HepG2 (cell line): Measurements from ENCODE around the gene ARPC1A. TPM values are rescaled to one million over a fixed set of nuclear protein-coding genes. Genes with fewer than 3 reads are reported as not detected.

ENCODE experiments used
- ETV5 ChIP-seq: IDR thresholded peaks from 2 replicates; pipeline ENCODE4 v1.6.1; 2018; ENCODE audit warnings: missing biosample characterization, missing genetic modification reagents, inconsistent platforms, borderline replicate concordance
- FOXK1 ChIP-seq: sonication (generic); formaldehyde crosslinking; IDR thresholded peaks from 2 replicates; pipeline ENCODE4 v1.4.0; 2020; ENCODE audit warnings: low read depth, missing genetic modification reagents, borderline replicate concordance
- GMEB1 ChIP-seq: sonication (generic); formaldehyde crosslinking; IDR thresholded peaks from 2 replicates; pipeline ENCODE4 v1.5.1; 2020; ENCODE audit warnings: missing genetic modification reagents, mild to moderate bottlenecking, borderline replicate concordance
- GZF1 ChIP-seq: sonication (generic); formaldehyde crosslinking; IDR thresholded peaks from 2 replicates; pipeline ENCODE4 v1.5.1; 2020; ENCODE audit warnings: mild to moderate bottlenecking, missing genetic modification reagents
- HOXA5 ChIP-seq: sonication (generic); formaldehyde crosslinking; IDR thresholded peaks from 2 replicates; pipeline ENCODE4 v1.4.0; 2020; ENCODE audit warnings: missing genetic modification reagents
- MAFK ChIP-seq, 2 experiments: IDR thresholded peaks in 1 of 2; conservative IDR thresholded peaks in 1 of 2; 2 replicates each; pipeline ENCODE4 v1.6.1; 2011; ENCODE audit warnings: improper control_type of control experiment in 2 of 2, low read length in 2 of 2
- MAX ChIP-seq: IDR thresholded peaks from 2 replicates; pipeline ENCODE4 v1.6.1; 2012; ENCODE audit warnings: inconsistent platforms
- NFE2 ChIP-seq: sonication (generic); formaldehyde crosslinking; IDR thresholded peaks from 2 replicates; pipeline ENCODE4 v1.4.0; 2020; ENCODE audit warnings: missing genetic modification reagents
- NR1H2 ChIP-seq: sonication (generic); formaldehyde crosslinking; IDR thresholded peaks from 2 replicates; pipeline ENCODE4 v1.8.1; 2022; ENCODE audit warnings: low read depth, missing genetic modification reagents, borderline replicate concordance
- PHF21A ChIP-seq: sonication (generic); formaldehyde crosslinking; IDR thresholded peaks from 2 replicates; pipeline ENCODE4 v1.5.0; 2020; ENCODE audit warnings: mild to moderate bottlenecking, missing genetic modification reagents
- PHF5A ChIP-seq: IDR thresholded peaks from one replicate; pipeline ENCODE4 v1.6.1; 2018; ENCODE audit warnings: low read depth, missing genetic modification reagents; ENCODE audit not compliant: unreplicated experiment
- PRDM10 ChIP-seq: sonication (generic); formaldehyde crosslinking; IDR thresholded peaks from 2 replicates; pipeline ENCODE4 v1.4.0; 2020; ENCODE audit warnings: low read depth, missing genetic modification reagents
- RARG ChIP-seq: sonication (generic); formaldehyde crosslinking; IDR thresholded peaks from 2 replicates; pipeline ENCODE4 v1.4.0; 2020; ENCODE audit warnings: low read depth, mild to moderate bottlenecking, missing genetic modification reagents
- THAP8 ChIP-seq: sonication (generic); formaldehyde crosslinking; IDR thresholded peaks from 2 replicates; pipeline ENCODE4 v1.5.1; 2020; ENCODE audit warnings: missing genetic modification reagents, mild to moderate bottlenecking, borderline replicate concordance
- TOE1 ChIP-seq: sonication (generic); formaldehyde crosslinking; IDR thresholded peaks from 2 replicates; pipeline ENCODE4 v1.4.0; 2020; ENCODE audit warnings: mild to moderate bottlenecking, missing genetic modification reagents
- TSC22D2 ChIP-seq: sonication (generic); formaldehyde crosslinking; IDR thresholded peaks from 2 replicates; pipeline ENCODE4 v1.5.1; 2020; ENCODE audit warnings: missing genetic modification reagents, mild to moderate bottlenecking, borderline replicate concordance
- ZBTB34 ChIP-seq: sonication (generic); formaldehyde crosslinking; IDR thresholded peaks from 2 replicates; pipeline ENCODE4 v1.8.0; 2022; ENCODE audit warnings: mild to moderate bottlenecking, missing genetic modification reagents
- ZNF18 ChIP-seq: sonication (generic); formaldehyde crosslinking; IDR thresholded peaks from 2 replicates; pipeline ENCODE4 v1.8.0; 2022; ENCODE audit warnings: mild to moderate bottlenecking, missing genetic modification reagents; ENCODE audit not compliant: insufficient replicate concordance
- ZNF20 ChIP-seq: sonication (generic); formaldehyde crosslinking; IDR thresholded peaks from 2 replicates; pipeline ENCODE4 v1.4.0; 2020; ENCODE audit warnings: mild to moderate bottlenecking, moderate library complexity, missing genetic modification reagents
- ZNF510 ChIP-seq: sonication (generic); formaldehyde crosslinking; IDR thresholded peaks from 2 replicates; pipeline ENCODE4 v1.4.0; 2020; ENCODE audit warnings: low read depth, mild to moderate bottlenecking, missing genetic modification reagents
- ZSCAN21 ChIP-seq: sonication (generic); formaldehyde crosslinking; IDR thresholded peaks from 2 replicates; pipeline ENCODE4 v1.8.0; 2022; ENCODE audit warnings: mild to moderate bottlenecking, missing genetic modification reagents, moderate library complexity, borderline replicate concordance
- polyA plus RNA-seq, 8 experiments: library from polyadenylated mRNA; depleted of rRNA in 3 of 8; stranded (reverse) in 7 of 8; unstranded in 1 of 8; fragments of >200 nt; fragmentation: Illumina TruSeq in 4 of 8; extraction: Trizol in 4 of 8; gene quantifications; 2 replicates each; pipeline versions ENCODE4 v1.2.1 to v1.2.3, GENCODE V29; 2011 to 2016; ENCODE audit warnings: low read depth in 4 of 8, missing spikeins in 1 of 8, mixed read lengths in 1 of 8; ENCODE audit not compliant: insufficient read depth in 1 of 8
- total RNA-seq, 5 experiments: library from RNA; depleted of rRNA; stranded (reverse); fragments of >200 nt; fragmentation: Illumina TruSeq; extraction: Trizol; gene quantifications; 2 replicates each; pipeline ENCODE4 v1.2.3, GENCODE V29; 2016; ENCODE audit warnings: low read depth in 1 of 5

Gene ARPC1A
- total and polyA plus RNA-seq, 2 of the 13 experiments (the other 11 are each of a cell fraction or from before 2014, with no cell fraction given) = 44.3 to 88.5 TPM

- TF ChIP-seq PHF5A (CRISPR knock-in tag) (no peak), THAP8 (CRISPR knock-in tag) (no peak), ZSCAN21 (CRISPR knock-in tag) (no peak), ZNF18 (CRISPR knock-in tag) (no peak), PHF21A (CRISPR knock-in tag) (peak; percentile 77), TSC22D2 (no peak), HOXA5 (CRISPR knock-in tag) (no peak), PRDM10 (CRISPR knock-in tag) (no peak), ZBTB34 (CRISPR knock-in tag) (no peak), NR1H2 (CRISPR knock-in tag) (no peak), FOXK1 (CRISPR knock-in tag) (no peak), MAX (no peak), TOE1 (no peak), ZNF510 (CRISPR knock-in tag) (no peak), RARG (no peak), GMEB1 (0 out of 2 replicates have a peak, but pooled peaks have one; percentile 7), ETV5 (no peak; the same call in 1 of the 2 replicates), ZNF20 (CRISPR knock-in tag) (no peak), MAFK (conservative IDR thresholded peaks at IDR 0.05 in 1 of 2, IDR thresholded peaks at IDR 0.05 in 1 of 2; ENCODE audit: low read length in 2 of 2) (no peak), GZF1 (CRISPR knock-in tag) (no peak), NFE2 (CRISPR knock-in tag) (no peak)
Observed at GRCh38 chr7:99381664-99382075, 56.0 kb downstream of the ARPC1A start (continued).
